Measurements from ENCODE around the gene CD200.

The CD200 gene

DNA sequence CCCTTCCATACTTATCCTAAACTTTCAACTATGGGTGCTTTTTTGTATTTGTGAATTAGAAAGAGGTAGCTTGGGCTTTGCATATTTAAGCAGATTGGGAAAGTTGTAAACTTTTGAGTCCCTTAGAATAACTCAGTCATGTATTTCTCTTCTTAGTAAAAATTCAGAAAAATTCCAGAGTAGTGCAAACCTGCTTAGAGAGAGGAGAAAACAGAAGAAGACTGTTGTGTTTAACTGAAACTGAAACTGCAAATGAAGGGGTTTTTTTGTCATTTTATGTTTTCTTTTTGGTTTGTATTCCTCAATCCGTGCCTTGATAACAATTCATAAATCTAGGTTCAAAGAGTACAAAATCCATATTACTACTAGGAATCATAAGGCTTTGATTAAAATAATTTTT is 31.3 kb downstream of the CD200 start:
- H3K9me3 Mint-ChIP-seq = no peaks in the 10 kb centered on the region
- H3K27ac Mint-ChIP-seq = peak overlapping the region in 1 of 3 experiments; percentile 38
- H3K36me3 Mint-ChIP-seq (ENCODE audit: low read depth) = peaks cover 45% of the 10 kb centered on the region
- H3K4me1 Mint-ChIP-seq = peaks cover 10% of the 10 kb centered on the region
- no peaks in the 10 kb centered on the region for H3K27me3 Mint-ChIP-seq (ENCODE audit: low read depth)
- no peak overlapping the region for H3K4me3 Mint-ChIP-seq
- TF ChIP-seq, protein P1, sequence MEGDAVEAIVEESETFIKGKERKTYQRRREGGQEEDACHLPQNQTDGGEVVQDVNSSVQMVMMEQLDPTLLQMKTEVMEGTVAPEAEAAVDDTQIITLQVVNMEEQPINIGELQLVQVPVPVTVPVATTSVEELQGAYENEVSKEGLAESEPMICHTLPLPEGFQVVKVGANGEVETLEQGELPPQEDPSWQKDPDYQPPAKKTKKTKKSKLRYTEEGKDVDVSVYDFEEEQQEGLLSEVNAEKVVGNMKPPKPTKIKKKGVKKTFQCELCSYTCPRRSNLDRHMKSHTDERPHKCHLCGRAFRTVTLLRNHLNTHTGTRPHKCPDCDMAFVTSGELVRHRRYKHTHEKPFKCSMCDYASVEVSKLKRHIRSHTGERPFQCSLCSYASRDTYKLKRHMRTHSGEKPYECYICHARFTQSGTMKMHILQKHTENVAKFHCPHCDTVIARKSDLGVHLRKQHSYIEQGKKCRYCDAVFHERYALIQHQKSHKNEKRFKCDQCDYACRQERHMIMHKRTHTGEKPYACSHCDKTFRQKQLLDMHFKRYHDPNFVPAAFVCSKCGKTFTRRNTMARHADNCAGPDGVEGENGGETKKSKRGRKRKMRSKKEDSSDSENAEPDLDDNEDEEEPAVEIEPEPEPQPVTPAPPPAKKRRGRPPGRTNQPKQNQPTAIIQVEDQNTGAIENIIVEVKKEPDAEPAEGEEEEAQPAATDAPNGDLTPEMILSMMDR (IDR thresholded peaks at IDR 0.05; ENCODE audit: unreplicated experiment in 3 of 3) = no peak

DNA sequence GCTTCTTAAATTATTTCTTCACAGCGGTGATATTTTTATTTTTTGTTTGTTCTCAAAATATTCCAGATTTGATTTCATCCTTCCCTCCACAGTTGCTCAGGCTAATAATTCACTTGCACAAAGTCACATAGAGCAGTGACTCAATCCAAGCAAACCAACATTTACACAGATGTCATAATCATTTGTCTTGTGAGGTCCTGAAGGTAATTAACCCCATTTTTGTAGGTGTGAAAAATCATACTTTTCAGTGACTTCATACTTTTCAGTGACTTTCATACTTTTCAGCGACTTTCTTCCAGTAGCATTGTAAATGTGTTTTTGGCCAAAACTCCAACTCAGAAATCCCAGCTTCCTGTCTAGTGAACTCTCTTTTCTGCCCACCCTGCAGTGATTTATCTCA is 32.1 kb downstream of the CD200 start:
- TF ChIP-seq, protein P1 (IDR thresholded peaks at IDR 0.05; ENCODE audit: unreplicated experiment in 3 of 3) = no peak
- Mint-ChIP-seq H3K36me3 (ENCODE audit: low read depth) (peaks cover 40% of the 10 kb centered on the region), H3K4me3 (no peak overlapping the region), H3K27me3 (ENCODE audit: low read depth) (no peaks in the 10 kb centered on the region), H3K4me1 (peaks cover 10% of the 10 kb centered on the region), H3K9me3 (no peaks in the 10 kb centered on the region), H3K27ac (peak overlapping the region in 2 of 3 experiments; percentile 2 to 12)

GRCh38 chr3:112365636-112366035 is 32.7 kb downstream of the CD200 start:
- no peaks in the 10 kb centered on the region for H3K9me3 Mint-ChIP-seq
- no peaks in the 10 kb centered on the region for H3K27me3 Mint-ChIP-seq (ENCODE audit: low read depth)
- H3K27ac Mint-ChIP-seq = peak overlapping the region in 2 of 3 experiments; percentile 2 to 16
- no peak overlapping the region for H3K4me3 Mint-ChIP-seq
- TF ChIP-seq, protein P1 (IDR thresholded peaks at IDR 0.05; ENCODE audit: unreplicated experiment in 3 of 3) = no peak
- peaks cover 38% of the 10 kb centered on the region for H3K36me3 Mint-ChIP-seq (ENCODE audit: low read depth)
- peaks cover 10% of the 10 kb centered on the region for H3K4me1 Mint-ChIP-seq

DNA sequence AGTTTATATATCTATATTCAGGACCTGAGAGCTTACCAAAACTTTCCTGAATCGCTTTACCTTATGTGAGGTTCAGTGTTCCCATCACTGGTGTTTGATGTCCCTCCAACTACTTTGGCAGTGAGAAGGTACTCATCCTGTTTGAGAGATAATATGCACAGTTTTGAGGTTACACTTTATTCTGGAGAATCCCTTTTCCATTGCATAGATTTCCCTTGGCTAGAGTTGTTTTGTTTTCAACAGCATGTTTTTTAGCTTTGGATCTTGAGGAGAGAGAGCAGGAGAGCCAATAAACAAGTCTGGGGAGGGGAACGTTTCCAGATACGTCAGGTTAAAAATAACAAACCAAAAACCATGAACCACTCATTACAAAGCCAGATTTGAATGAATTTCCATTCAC is 33.6 kb downstream of the CD200 start:
- no peak overlapping the region for H3K27ac Mint-ChIP-seq
- no peak overlapping the region for H3K4me3 Mint-ChIP-seq
- TF ChIP-seq, protein P1 (IDR thresholded peaks at IDR 0.05; ENCODE audit: unreplicated experiment in 3 of 3) = no peak
- H3K9me3 Mint-ChIP-seq = no peaks in the 10 kb centered on the region
- peaks cover 10% of the 10 kb centered on the region for H3K4me1 Mint-ChIP-seq
- H3K36me3 Mint-ChIP-seq (ENCODE audit: low read depth) = peaks cover 29% of the 10 kb centered on the region
- no peaks in the 10 kb centered on the region for H3K27me3 Mint-ChIP-seq (ENCODE audit: low read depth)

- Mint-ChIP-seq H3K36me3 (ENCODE audit: low read depth) (peaks cover 2% of the 10 kb centered on the region), H3K9me3 (no peaks in the 10 kb centered on the region), H3K4me3 (no peak overlapping the region), H3K27me3 (ENCODE audit: low read depth) (no peaks in the 10 kb centered on the region), H3K27ac (peak overlapping the region in 1 of 3 experiments; percentile 37), H3K4me1 (peaks cover 31% of the 10 kb centered on the region)
- TF ChIP-seq, protein P1 (IDR thresholded peaks at IDR 0.05; ENCODE audit: unreplicated experiment in 3 of 3) = no peak
Measured at GRCh38 chr3:112371569-112371968, 38.6 kb downstream of the CD200 start.

DNA sequence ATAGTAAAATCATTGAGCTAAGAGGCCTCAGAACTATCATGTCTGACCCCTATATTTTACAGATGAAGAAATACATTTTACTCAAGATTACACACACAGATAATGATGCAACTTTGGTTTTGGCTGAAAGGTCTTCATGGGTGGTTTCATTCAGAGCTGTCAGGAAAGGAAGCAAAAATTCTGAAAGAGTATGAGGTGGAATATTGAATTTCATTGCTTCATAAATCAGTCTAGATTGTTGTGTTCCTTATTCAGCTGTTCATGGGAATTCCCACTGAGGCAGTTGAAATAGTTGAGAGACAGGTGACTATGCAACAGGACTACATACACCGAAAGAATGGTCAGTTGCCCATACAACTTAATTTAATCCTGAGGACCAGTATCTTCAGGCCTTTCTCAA is 39.4 kb downstream of the CD200 start:
- no peak overlapping the region for H3K4me3 Mint-ChIP-seq
- no peaks in the 10 kb centered on the region for H3K36me3 Mint-ChIP-seq (ENCODE audit: low read depth)
- H3K4me1 Mint-ChIP-seq = peaks cover 39% of the 10 kb centered on the region
- H3K9me3 Mint-ChIP-seq = no peaks in the 10 kb centered on the region
- peak overlapping the region in 1 of 3 experiments; percentile 35 for H3K27ac Mint-ChIP-seq
- no peaks in the 10 kb centered on the region for H3K27me3 Mint-ChIP-seq (ENCODE audit: low read depth)
- TF ChIP-seq, protein P1 (IDR thresholded peaks at IDR 0.05; ENCODE audit: unreplicated experiment in 3 of 3) = no peak

Data from nephron (organoid).